GM12878 (cell line): ENCODE measurements around the gene CYSLTR1.

Experiments
- BRCA1 ChIP-seq: IDR thresholded peaks from 2 replicates; pipeline ENCODE4 v1.6.1; 2011; ENCODE audit warnings: low read depth, low read length, improper control_type of control experiment
- CHD2 ChIP-seq: IDR thresholded peaks from 2 replicates; pipeline ENCODE4 v1.6.1; 2011; ENCODE audit warnings: low read depth, low read length, improper control_type of control experiment, borderline replicate concordance
- EGR1 ChIP-seq, 2 experiments: IDR thresholded peaks; 1 replicate in 1 of 2; 2 replicates in 1 of 2; pipeline ENCODE4 v1.6.1; 2011 to 2012; ENCODE audit warnings: low read depth in 2 of 2, low read length in 2 of 2, borderline replicate concordance in 1 of 2, mild to moderate bottlenecking in 1 of 2, moderate library complexity in 1 of 2
- EP300 ChIP-seq, 2 experiments: fragments of 150-350 bp in 1 of 2; IDR thresholded peaks; 2 replicates each; pipeline ENCODE4 v1.6.1; 2011 to 2012; ENCODE audit warnings: low read depth in 2 of 2, low read length in 2 of 2, borderline replicate concordance in 1 of 2, improper control_type of control experiment in 1 of 2, inconsistent platforms in 1 of 2; ENCODE audit not compliant: control insufficient read depth in 1 of 2
- EZH2 ChIP-seq: IDR thresholded peaks from 2 replicates; pipeline ENCODE4 v1.6.1; 2012; ENCODE audit warnings: low read depth, mild to moderate bottlenecking, control low read depth, inconsistent platforms, low read length, borderline replicate concordance; ENCODE audit not compliant: control insufficient read depth
- MAX ChIP-seq: IDR thresholded peaks from 2 replicates; pipeline ENCODE4 v1.6.1; 2012; ENCODE audit warnings: low read depth, low read length, improper control_type of control experiment
- PML ChIP-seq: IDR thresholded peaks from 2 replicates; pipeline ENCODE4 v1.6.1; 2012; ENCODE audit warnings: low read length, inconsistent platforms
- POLR2A ChIP-seq: IDR thresholded peaks from 2 replicates; pipeline ENCODE4 v1.6.1; 2011; ENCODE audit warnings: low read depth, mild to moderate bottlenecking, low read length
- SKIL ChIP-seq: fragments of 450-650 bp; IDR thresholded peaks from 2 replicates; pipeline ENCODE4 v1.6.1; 2017; ENCODE audit warnings: mild to moderate bottlenecking, low read depth, inconsistent platforms; ENCODE audit not compliant: poor library complexity, severe bottlenecking
- SRF ChIP-seq, 2 experiments: IDR thresholded peaks; 2 replicates each; pipeline ENCODE4 v1.6.1; 2011; ENCODE audit warnings: low read depth in 2 of 2, low read length in 2 of 2, mild to moderate bottlenecking in 1 of 2, moderate library complexity in 1 of 2
- ZNF207 ChIP-seq: fragments of 450-650 bp; IDR thresholded peaks from 2 replicates; pipeline ENCODE4 v1.6.1; 2014; ENCODE audit warnings: antibody characterized with exemption, mild to moderate bottlenecking, borderline replicate concordance
- TF ChIP-seq, protein P1 (sequence below): IDR thresholded peaks from 2 replicates; pipeline ENCODE4 v1.6.1; 2012; ENCODE audit warnings: low read depth, low read length, improper control_type of control experiment
- TF ChIP-seq, protein P2 (sequence below): fragments of 450-650 bp; IDR thresholded peaks from 2 replicates; pipeline ENCODE4 v1.6.1; 2017; ENCODE audit warnings: mild to moderate bottlenecking

GRCh38 chrX:78314561-78314960 is 12.8 kb downstream of the CYSLTR1 start:
- TF ChIP-seq ZNF207 (no peak), SKIL (no peak), BRCA1 (no peak), MAX (no peak), SRF (IDR thresholded peaks at IDR 0.05; ENCODE audit: low read depth in 2 of 2, low read length in 2 of 2) (no peak), EP300 (IDR thresholded peaks at IDR 0.05; ENCODE audit: borderline replicate concordance in 1 of 2, control insufficient read depth in 1 of 2, low read depth in 2 of 2, low read length in 2 of 2) (no peak), EZH2 (no peak), EGR1 (IDR thresholded peaks at IDR 0.05; ENCODE audit: borderline replicate concordance in 1 of 2, low read depth in 2 of 2, low read length in 2 of 2) (no peak), POLR2A (no peak), CHD2 (no peak), PML (no peak)
- TF ChIP-seq, protein P1, sequence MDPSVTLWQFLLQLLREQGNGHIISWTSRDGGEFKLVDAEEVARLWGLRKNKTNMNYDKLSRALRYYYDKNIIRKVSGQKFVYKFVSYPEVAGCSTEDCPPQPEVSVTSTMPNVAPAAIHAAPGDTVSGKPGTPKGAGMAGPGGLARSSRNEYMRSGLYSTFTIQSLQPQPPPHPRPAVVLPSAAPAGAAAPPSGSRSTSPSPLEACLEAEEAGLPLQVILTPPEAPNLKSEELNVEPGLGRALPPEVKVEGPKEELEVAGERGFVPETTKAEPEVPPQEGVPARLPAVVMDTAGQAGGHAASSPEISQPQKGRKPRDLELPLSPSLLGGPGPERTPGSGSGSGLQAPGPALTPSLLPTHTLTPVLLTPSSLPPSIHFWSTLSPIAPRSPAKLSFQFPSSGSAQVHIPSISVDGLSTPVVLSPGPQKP: no peak
- TF ChIP-seq, protein P2, sequence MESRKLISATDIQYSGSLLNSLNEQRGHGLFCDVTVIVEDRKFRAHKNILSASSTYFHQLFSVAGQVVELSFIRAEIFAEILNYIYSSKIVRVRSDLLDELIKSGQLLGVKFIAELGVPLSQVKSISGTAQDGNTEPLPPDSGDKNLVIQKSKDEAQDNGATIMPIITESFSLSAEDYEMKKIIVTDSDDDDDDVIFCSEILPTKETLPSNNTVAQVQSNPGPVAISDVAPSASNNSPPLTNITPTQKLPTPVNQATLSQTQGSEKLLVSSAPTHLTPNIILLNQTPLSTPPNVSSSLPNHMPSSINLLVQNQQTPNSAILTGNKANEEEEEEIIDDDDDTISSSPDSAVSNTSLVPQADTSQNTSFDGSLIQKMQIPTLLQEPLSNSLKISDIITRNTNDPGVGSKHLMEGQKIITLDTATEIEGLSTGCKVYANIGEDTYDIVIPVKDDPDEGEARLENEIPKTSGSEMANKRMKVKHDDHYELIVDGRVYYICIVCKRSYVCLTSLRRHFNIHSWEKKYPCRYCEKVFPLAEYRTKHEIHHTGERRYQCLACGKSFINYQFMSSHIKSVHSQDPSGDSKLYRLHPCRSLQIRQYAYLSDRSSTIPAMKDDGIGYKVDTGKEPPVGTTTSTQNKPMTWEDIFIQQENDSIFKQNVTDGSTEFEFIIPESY: no peak
